ENCODE results near the gene NOTCH2.
"Not testable (repeated sequence)": the region's sequence is repeated elsewhere in the genome, so short reads cannot be mapped to it uniquely, and the experiment has no call there.

The NOTCH2 gene

GRCh38 chr1:120069067-120069919, at the start of gene NOTCH2:
NOTCH2 (minus strand) TSS chr1:120069662; CDS start chr1:120069406, 256 bp downstream.
- DNase-seq, result peak in 40 of 58 donors; percentile 2 to 50 (median 18)

- DNase-seq, result not testable (repeated sequence)
Measured at GRCh38 chr1:120117371-120118177, 48.1 kb upstream of the NOTCH2 start.

GRCh38 chr1:120116094-120116493, 46.6 kb upstream of the NOTCH2 start:
- DNase-seq, result not testable (repeated sequence)

GRCh38 chr1:120113134-120113533, 43.7 kb upstream of the NOTCH2 start:
- DNase-seq, result not testable (repeated sequence)

- not testable (repeated sequence) for DNase-seq
Measured at GRCh38 chr1:120112212-120112611, 42.8 kb upstream of the NOTCH2 start.

GRCh38 chr1:120111771-120112170, 42.3 kb upstream of the NOTCH2 start:
- not testable (repeated sequence) for DNase-seq

GRCh38 chr1:120111008-120111407, 41.5 kb upstream of the NOTCH2 start:
- DNase-seq, result not testable (repeated sequence)

- not testable (repeated sequence) for DNase-seq
Measured at GRCh38 chr1:120109656-120110055, 40.2 kb upstream of the NOTCH2 start.

GRCh38 chr1:120109180-120109579, 39.7 kb upstream of the NOTCH2 start:
- not testable (repeated sequence) for DNase-seq

GRCh38 chr1:120105288-120105687, 35.8 kb upstream of the NOTCH2 start:
- DNase-seq, result not testable (repeated sequence)

- not testable (repeated sequence) for DNase-seq
Measured at GRCh38 chr1:120103768-120104167, 34.3 kb upstream of the NOTCH2 start.

GRCh38 chr1:120101593-120101992, 32.1 kb upstream of the NOTCH2 start:
- DNase-seq, result not testable (repeated sequence)

GRCh38 chr1:120100590-120100989, 31.1 kb upstream of the NOTCH2 start:
- DNase-seq, result not testable (repeated sequence)

GRCh38 chr1:120098986-120099759, 29.7 kb upstream of the NOTCH2 start:
- not testable (repeated sequence) for DNase-seq

- not testable (repeated sequence) for DNase-seq
Measured at GRCh38 chr1:120096981-120097545, 27.6 kb upstream of the NOTCH2 start.

GRCh38 chr1:120093548-120094181, 24.2 kb upstream of the NOTCH2 start:
- not testable (repeated sequence) for DNase-seq

- DNase-seq, result not testable (repeated sequence)
Measured at GRCh38 chr1:120092232-120093218, 23.1 kb upstream of the NOTCH2 start.

GRCh38 chr1:120090830-120091229, 21.4 kb upstream of the NOTCH2 start:
- DNase-seq, result not testable (repeated sequence)

GRCh38 chr1:120087959-120088358, 18.5 kb upstream of the NOTCH2 start:
- not testable (repeated sequence) for DNase-seq

Measured in anterior cingulate cortex (tissue), 58 donors.